ENCODE results near the gene ERAS.
"Not testable (repeated sequence)": the region's sequence is repeated elsewhere in the genome, so short reads cannot be mapped to it uniquely, and the experiment has no call there.

The ERAS gene

DNA sequence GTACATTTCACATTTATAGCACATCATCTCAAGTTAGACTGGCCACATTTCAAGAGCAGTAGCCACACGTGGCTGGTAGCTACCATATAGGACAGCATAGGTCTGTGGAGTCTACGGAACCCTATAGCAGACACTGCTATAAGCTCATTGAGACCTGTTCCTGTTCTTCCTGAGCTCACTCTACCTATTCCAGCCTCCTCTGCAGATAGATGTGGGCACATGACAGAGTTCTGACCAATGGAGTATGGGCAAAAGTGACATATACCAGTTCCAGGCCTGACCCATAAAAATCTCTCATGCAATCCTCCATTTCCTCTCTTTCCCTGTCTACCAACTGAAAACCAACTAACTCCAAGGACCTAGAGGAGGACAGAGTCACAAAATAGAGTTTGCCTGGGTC is 28.0 kb upstream of the ERAS start:
- DNase-seq (ENCODE audit: low spot score) = no peak

GRCh38 chrX:48800574-48801279 is 25.6 kb upstream of the ERAS start:
- DNase-seq (ENCODE audit: low spot score) = no peak

GRCh38 chrX:48801280-48802088 is 24.8 kb upstream of the ERAS start, which contains the start of gene HDAC6:
TSS of gene HDAC6 (plus strand) at chrX:48802067. CDS start at chrX:48802693, 626 bp downstream.
- peak; percentile 92 for DNase-seq (ENCODE audit: low spot score)

DNA sequence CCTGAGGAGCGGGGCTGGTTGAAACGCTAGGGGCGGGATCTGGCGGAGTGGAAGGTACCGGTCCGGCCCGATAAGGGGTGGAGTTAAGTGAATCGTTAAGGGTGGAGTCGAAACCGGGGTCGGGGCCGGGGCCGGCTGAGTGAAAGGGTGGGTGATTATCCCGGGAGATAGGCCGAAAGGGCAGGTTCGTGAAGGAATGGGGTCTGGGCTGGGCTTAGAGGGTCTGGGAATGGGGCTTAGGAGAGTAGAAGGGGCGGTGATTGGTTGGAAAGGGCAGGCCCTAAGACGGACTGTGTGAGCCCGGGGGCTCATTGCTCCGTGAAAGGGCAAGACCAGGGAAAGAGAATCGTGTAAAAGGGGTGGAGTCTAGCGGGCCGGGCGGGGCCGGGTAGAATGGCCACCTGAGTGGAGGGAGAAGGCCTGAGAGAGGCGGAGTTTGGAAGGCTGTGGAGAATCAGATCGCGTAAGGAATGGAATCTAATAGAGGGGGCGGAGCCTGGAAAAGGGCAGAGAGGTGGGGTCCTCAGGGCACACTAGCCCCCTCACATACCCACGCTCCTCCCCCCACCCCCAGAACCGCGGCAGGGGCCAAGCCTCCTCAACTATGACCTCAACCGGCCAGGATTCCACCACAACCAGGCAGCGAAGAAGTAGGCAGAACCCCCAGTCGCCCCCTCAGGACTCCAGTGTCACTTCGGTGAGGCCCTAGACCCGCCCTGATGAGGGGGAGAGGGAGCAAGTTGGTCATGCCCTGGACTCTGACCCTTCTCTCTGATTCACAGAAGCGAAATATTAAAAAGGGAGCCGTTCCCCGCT is 24.0 kb upstream of the ERAS start:
- peak; percentile 75 for DNase-seq (ENCODE audit: low spot score)

DNA sequence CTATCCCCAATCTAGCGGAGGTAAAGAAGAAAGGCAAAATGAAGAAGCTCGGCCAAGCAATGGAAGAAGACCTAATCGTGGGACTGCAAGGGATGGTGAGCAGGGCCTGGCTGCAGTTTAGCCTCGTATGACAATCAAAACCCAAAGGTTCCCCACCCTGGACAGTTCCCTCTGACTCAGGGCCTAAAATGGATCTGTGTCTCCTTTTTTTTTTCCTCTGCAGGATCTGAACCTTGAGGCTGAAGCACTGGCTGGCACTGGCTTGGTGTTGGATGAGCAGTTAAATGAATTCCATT is 23.5 kb upstream of the ERAS start:
- DNase-seq (ENCODE audit: low spot score) = no peak

- no peak for DNase-seq (ENCODE audit: low spot score)
Measured at GRCh38 chrX:48806081-48806480, 20.2 kb upstream of the ERAS start.

GRCh38 chrX:48813644-48814043 is 12.7 kb upstream of the ERAS start:
- DNase-seq (ENCODE audit: low spot score) = no peak

DNA sequence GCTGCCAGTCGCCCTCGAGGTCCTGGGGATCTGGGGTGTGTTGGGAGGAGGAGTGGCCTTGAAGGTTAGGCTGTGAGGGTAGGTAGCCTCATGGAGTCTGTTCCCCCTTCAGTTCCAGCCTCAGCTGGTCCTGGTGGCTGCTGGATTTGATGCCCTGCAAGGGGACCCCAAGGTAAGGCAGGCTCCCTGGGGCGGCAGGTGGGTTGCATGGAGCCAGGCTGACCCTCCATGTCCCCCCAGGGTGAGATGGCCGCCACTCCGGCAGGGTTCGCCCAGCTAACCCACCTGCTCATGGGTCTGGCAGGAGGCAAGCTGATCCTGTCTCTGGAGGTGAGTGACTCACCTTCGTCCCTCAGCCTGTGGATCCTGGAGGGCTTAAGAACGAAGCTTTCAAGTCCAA is 11.6 kb upstream of the ERAS start:
- no peak for DNase-seq (ENCODE audit: low spot score)

- no peak for DNase-seq (ENCODE audit: low spot score)
Measured at GRCh38 chrX:48815266-48815665, 11.0 kb upstream of the ERAS start.

GRCh38 chrX:48816014-48816810 is 10.1 kb upstream of the ERAS start:
- no peak for DNase-seq (ENCODE audit: low spot score)

DNA sequence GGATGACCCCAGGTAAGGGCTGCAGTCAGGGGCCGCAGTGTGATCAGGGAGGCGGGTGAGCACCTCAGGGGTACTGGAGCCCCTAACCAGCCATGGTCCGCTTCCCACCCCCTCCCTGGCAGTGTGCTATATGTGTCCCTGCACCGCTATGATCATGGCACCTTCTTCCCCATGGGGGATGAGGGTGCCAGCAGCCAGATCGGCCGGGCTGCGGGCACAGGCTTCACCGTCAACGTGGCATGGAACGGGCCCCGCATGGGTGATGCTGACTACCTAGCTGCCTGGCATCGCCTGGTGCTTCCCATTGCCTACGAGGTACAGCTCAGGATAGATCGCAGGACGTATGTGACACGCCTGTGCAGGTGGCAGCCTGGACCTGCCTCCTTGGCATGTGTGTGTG is 8.2 kb upstream of the ERAS start:
- DNase-seq (ENCODE audit: low spot score) = no peak

DNA sequence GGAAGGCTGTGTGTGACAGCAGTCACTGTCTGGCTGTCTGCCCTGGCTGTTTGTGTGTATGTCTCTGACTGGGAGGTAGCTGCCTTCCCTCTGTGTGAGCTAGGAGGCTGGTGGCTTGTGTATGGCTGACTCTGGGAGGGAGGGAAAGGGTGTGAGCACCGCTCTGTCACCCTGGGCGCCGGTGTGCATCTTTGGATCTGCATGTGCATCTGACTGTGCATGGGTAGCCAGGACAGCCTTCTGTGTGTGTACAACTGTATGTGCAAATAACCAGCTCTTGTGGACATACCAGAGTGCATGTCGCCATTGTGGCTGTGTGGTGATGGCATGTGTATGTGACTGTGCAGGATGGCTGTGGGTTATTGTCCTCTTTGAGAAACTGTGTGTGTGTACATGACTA is 7.4 kb upstream of the ERAS start:
- DNase-seq (ENCODE audit: low spot score) = no peak

GRCh38 chrX:48819394-48819793 is 6.9 kb upstream of the ERAS start:
- DNase-seq (ENCODE audit: low spot score) = not testable (repeated sequence)

GRCh38 chrX:48823053-48823452 is 3.3 kb upstream of the ERAS start:
- DNase-seq (ENCODE audit: low spot score) = no peak

GRCh38 chrX:48824066-48824465 is 2.2 kb upstream of the ERAS start:
- no peak for DNase-seq (ENCODE audit: low spot score)

DNA sequence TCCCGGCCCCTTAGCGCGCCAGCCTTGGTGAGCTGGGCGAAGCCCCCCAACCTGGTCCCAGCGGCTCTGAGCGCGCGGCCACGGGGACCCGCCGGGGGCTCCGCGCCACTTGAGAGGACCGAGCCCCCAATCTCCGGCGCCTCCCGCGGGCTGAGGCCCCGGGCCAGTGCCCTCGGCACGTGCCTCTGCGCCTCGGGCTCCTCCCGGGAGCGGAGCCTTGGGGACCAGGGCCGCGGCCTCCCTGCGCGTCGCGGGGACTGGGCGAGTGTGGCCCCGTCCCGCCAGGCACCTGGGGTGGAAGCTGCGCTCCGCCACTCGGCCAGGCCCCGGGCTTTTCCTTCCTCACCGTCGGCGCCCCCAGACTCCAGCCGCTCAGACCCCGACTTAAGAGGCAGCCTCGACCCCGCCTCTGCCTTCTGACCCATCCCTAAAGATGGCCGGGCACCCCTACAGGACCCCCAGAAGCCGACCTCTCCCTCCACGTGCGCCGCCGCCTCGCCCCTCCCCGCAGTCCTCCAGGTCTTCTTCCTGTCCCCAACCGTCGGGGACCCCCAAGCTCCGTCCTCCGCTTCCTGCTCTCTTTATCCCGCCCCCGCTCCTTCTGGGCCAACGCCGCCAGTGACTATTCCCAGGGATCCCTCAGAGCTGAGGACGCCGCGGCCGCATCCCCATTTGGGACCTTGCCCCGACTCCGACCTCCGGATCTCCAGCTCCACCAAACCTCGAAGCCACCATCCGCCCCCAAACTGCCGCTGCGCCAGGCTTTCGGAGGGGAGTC is 752 bp downstream of the ERAS start:
- no peak for DNase-seq (ENCODE audit: low spot score)

DNA sequence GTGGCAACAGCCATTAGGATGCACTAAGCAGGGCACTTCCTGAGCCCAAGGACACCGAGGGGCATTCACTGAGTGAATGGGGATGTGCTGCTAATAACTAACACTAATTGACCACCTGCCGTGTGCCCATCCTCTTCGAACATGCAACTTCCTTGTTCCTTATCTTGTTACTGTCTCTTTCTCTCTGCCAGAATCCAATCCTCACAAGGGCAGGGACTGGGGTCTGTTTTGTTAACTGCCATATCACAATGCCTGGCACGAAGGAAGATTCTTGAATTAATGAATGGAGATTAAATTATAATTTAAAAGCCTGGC is 1.3 kb downstream of the ERAS start:
- no peak for DNase-seq (ENCODE audit: low spot score)

GRCh38 chrX:48829016-48829735 is 2.9 kb downstream of the ERAS start:
- DNase-seq (ENCODE audit: low spot score) = no peak

DNA sequence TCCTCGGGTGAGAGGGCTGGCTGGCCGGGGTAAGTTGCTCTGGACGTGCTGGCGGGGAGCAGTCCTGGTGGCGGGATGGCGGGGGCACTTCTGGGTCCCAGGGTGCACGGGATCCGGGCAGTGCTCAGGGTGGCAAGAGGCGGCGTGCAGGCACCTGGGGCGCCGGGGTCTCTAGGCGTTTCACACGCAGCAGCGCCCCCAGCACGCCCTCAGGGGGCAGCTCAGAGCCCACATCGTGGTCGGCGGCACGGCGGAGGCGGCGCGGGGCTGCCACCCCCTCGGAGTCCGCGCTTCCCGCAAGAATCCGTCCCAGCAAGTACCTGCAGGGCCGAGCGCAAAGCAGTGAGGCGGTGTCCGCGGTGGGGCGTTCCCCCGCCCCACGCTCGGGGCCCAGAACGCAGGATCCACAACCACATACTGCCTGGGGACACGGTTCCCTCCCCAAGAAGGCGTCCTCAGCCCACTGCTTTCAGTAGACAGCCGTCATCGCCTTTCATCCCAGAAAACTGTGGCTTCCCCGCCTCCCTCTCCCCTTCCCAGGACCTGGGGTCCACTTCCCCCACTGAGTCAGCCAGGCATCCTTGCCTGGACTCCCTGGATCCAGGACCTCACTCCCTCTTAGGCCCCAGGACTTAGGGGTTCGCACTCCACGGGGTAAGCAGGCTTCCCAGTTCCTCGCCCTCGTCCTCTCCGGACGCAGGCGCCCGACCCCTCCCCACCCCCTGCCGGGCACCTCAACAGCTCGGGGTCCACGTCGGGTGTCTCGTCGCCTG is 5.0 kb downstream of the ERAS start:
- no peak for DNase-seq (ENCODE audit: low spot score)

GRCh38 chrX:48831909-48832291 is 5.6 kb downstream of the ERAS start:
- DNase-seq (ENCODE audit: low spot score) = no peak
